GM21447 (cell line): ENCODE measurements around the gene KASH5.

Source experiments
- ATAC-seq: cut with Tn5 transposase; IDR thresholded peaks from one replicate; pipeline ENCODE4 v1.9.1; 2021; ENCODE audit not compliant: unreplicated experiment

The KASH5 gene

GRCh38 chr19:49395581-49396407, 7.7 kb downstream of the KASH5 start:
- ATAC-seq = no peak

DNA sequence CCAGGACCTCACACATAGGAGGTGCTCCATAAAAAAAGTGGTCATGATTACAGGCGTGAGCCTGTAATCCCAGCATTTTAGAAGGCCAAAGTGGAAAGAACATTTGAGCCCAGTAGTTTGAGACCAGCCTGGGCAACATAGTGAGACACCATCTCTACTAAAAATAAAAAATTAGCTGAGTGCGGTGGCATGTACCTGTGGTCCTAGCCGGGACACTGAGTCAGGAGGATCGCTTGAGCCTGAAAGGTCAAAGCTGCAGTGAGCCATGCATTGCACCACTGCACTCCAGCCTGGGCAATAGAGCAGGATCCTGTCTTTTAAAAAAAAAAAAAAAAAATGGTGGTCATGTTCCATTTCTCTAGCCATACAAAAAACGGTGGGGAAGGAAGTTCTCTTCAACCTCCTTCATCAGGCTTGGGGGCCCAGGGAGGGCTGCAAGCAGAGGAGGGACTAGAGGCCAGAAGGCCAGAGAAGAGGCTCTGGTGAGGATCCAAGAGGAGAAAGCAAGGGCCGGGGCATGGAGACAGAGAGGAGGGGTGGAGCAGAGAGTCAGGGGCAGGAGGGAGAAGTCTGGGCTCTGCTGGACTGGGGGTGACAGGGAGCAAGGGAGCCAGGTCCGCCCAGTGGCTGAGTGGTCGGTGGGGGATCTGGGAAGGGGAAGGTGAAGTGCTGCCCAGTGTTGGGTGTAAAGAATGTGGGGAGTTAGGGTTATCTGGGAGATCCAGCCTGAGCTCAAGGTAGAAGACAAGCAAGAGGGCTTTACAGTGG, 8.9 kb downstream of the KASH5 start:
- no peak for ATAC-seq

DNA sequence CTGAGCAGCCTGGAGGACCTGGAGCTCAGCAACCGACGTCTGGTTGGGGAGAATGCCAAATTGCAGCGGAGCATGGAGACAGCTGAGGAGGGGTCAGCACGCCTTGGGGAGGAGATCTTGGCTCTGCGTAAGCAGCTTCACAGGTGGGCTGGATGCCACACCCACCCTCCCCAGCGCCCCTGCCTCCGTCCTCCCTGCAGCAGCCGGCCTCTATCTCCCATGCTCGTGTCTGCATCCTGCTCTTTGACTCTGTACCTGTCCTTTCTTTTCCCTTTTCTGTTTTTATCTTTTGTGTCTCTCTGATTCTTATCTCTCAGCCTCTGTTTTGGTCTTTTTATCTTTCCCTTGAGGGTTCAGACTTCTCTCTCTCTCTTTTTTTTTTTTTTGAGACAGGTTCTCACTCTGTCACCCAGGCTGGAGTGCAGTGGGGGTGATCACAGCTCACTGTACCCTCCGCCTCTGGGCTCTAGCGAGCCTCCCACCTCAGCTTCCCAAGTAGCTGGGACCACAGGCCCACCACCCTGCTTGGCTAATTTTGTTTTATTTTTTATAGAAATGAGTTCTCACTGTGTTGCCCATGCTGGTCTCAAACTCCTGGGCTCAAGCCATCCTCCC, 10.1 kb downstream of the KASH5 start:
- no peak for ATAC-seq

- no peak for ATAC-seq
Measured at GRCh38 chr19:49398931-49399330, 10.9 kb downstream of the KASH5 start.

GRCh38 chr19:49400029-49400428, 12.0 kb downstream of the KASH5 start:
- ATAC-seq = no peak

GRCh38 chr19:49403404-49404187, 15.5 kb downstream of the KASH5 start:
- no peak for ATAC-seq

GRCh38 chr19:49407079-49407478, 19.0 kb downstream of the KASH5 start:
- ATAC-seq = no peak

- ATAC-seq = no peak
Measured at GRCh38 chr19:49407482-49408015, 19.5 kb downstream of the KASH5 start.

GRCh38 chr19:49408816-49409440, 20.9 kb downstream of the KASH5 start:
- ATAC-seq = no peak

- ATAC-seq = no peak
Measured at GRCh38 chr19:49409441-49410029, 21.5 kb downstream of the KASH5 start.

DNA sequence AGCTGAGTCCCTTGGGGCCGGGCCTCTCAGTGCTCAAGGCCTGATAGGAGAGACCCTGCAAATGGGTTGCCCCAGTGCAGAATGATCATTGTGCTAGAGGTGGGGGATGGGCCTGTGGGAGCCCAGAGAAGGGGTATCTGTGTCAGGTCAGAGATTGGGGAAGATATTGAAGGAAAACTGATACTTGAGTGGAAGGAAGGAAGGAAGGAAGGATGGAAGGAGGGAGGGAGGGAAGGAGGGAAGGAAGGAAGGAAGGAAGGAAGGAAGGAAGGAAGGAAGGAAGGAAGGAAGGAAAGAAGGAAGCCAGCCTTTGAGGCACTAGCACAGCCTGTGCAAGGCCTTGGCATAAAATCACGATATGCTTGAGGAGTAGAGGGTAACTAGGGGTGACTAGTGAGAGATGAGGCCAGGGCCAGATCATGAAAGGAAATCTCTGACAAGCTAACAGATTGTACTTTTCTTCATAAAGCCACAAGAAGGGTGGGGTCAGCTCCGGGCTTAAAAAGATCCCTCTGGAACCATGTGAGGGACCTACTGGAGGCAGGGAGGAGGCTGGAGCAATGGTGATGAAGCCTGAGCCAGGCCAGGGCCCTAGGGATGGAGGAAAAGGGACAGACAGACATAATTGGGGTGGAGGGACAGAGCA, 23.8 kb downstream of the KASH5 start:
- no peak for ATAC-seq

GRCh38 chr19:49413348-49413747, 25.3 kb downstream of the KASH5 start:
- ATAC-seq = no peak

DNA sequence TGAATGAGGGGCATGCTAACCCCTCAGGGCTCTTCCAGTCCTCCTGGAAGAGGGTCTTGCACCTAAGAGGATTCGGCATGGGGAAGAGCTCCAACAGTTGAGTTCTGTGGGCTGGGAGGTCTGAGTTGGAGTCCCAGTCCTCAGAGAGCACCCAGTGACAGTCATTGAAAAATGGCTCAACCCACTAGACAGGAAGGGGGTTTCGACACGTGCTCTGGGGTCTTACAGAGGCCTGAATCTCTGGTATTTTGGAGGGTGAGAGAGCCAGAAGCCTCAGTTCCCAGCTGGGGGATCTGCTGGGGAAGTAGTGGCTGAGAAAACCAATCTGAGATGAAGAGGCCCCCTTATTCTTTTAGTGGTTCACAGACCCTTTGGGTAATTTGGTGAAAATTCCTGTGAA, 26.2 kb downstream of the KASH5 start:
- no peak for ATAC-seq

DNA sequence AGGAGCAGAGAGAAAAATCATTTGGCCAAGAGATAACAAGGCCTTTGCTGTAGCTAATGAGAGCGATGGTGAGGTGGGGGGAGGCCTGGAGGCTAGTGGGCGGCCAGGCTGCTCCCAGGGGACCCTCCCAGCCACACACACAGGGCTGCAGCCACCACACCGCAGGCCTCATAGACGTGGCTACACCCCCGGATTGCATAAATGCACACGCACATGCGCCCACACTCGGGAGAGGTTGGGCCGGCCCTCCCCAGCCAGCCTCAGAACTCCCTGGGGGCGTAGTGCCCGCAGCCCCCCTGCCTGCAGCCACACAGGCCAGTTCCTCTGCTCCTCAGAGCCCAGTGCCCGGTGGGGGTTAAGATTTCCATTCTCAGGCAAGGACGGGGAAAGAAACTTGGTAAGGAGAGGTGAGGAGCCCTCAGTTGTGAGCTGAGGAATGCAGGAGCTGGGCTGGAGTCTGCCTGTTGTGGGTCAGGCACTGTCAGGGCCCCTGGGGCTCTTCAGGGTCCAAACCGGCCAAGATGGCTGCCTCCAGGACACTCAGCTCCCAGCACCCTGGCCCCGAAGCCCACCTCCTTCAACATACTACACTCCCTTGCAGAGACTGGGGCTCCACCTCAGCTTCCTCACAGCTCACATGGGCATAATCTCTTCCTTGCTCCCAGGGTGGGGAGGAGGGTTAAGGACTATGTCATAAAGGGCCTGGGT, 27.2 kb downstream of the KASH5 start:
- no peak for ATAC-seq

DNA sequence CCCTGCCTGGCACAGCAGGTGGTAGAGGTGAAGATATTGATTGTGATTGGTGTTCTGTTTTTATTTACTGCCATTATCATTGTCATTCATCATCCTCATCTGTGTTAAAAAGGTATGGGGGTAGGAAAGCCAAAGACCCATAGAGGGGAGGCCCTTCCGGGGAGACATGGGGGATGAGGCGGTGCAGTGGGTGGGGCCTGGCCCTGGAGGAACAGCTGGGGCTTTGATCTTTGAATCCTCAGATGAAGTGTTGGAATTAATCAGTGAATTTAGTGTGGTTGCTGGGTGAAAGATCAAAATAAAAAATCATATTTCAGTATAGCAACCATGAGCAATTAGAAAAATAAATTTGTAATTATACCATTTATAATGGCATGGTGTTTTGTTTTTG, 27.8 kb downstream of the KASH5 start:
- no peak for ATAC-seq

DNA sequence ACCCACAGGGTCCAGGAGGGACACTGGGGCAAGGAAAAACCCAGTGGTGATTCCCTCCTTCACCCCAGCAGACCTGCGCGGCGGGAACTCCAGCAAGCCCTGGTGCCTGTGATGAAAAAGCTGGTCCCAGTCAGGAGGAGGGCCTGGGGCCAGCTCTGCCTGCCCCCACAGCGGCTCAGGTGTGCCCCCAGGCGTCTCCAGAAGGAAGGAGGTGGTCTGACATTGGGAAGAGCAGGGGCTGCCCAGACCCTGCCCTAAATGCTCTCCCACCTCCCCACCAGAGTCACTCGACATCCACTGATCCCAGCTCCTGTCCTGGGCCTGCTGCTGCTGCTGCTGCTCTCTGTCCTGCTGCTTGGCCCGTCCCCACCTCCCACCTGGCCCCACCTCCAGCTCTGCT, 29.0 kb downstream of the KASH5 start:
- no peak for ATAC-seq

DNA sequence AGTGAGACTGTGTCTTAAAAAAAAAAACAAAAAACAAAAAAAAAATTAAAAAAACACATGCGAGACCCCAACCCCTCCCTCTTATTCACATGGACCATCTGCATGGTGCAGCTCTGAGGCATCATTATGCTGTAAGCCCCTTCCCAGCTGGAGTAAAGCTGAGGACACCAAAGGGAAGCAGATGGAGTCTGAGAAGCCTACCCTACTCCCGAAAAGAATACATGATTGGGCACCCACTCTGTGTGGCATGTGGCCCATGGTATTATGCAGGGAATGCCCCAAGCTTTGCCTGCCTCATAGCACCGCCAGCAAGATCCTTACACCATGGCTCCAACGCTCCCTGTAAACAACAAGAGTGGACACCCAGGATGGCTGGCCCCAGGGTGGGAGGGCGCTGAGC, 30.5 kb downstream of the KASH5 start:
- ATAC-seq = no peak

GRCh38 chr19:49419173-49419572, 31.1 kb downstream of the KASH5 start:
- no peak for ATAC-seq

GRCh38 chr19:49420227-49420626, 32.2 kb downstream of the KASH5 start:
- ATAC-seq = no peak
